GM21528 (cell line): ENCODE results near the gene CDC42BPA.
"Not testable (repeated sequence)": the region's sequence is repeated elsewhere in the genome, so short reads cannot be mapped to it uniquely, and the experiment has no call there.

Source experiments
- ATAC-seq: cut with Tn5 transposase; IDR thresholded peaks from one replicate; pipeline ENCODE4 v1.9.1; 2021; ENCODE audit warnings: mild to moderate bottlenecking, moderate library complexity; ENCODE audit not compliant: unreplicated experiment, low FRiP score

CDC42BPA gene

DNA sequence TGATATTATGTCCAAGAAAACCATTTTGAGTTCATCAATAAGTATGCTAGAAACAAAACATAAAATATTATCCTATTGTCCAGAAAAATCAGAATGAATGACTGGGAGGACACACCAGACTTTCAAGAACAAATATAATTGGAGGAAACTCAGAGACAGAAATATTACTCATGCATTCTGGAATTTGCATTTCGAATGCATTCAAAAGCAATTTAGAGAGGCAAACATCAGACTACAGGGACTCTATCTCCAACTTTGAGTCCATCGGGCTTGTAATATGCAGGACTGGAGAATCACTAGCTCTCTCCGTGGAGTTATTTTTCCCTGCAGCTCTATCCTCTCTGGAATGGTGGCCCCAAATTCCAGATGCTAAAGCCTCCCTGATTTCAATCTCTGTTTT is 161.8 kb downstream of the CDC42BPA start:
- ATAC-seq = no peak

DNA sequence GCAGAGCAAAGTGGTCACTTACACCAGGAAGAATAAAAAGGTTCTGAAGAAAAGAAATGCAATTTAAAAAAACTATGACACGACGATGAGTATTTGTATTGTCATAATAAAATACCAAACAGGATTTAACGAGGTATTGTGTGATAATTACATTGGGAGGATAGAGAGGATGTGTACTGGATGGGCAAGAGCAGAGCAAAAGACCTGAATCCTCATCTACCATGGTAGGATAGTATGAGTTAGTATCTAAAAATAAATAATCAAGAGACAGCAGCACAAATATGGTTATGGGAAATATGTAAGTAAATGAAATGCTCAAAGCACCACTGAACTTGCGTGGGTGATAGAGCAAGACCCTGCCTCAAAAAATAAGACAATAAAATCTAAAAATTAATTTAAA is 162.6 kb downstream of the CDC42BPA start:
- no peak for ATAC-seq

DNA sequence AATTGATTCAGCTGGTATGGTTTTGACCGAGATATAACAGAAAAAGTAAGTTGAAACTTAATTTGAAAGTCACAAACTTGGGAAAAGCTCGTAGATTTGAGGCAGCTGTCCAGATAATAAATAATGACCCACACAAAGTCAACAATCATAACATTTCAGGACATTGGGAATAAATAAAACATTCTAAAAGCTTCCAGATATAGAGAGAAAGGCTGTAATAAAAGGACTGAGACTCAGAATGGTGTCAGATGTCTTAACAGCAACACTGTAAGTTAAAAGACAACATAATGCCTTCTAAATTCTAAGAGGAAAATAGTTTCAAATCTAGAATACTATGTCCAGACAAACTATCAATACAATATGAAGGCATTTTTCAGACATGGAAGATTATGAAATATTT is 163.3 kb downstream of the CDC42BPA start:
- ATAC-seq = no peak

DNA sequence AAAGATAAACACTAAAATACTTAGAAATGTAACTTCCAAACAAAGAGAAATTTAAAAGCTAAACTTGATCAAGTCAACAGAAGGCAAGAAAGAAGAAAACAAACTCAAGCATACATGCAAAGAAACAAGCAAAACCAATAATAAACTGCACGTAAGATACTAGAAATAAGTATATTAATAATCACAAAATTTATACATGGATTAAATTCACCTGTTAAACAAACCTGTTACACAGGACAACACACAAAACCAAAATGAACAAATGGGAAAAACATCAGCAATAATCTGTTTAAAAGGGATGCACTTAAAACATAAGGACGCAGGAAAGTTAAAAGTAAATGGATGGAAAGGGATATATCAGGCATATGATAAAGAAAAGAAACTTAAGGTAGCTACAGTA is 165.8 kb downstream of the CDC42BPA start:
- ATAC-seq = no peak

DNA sequence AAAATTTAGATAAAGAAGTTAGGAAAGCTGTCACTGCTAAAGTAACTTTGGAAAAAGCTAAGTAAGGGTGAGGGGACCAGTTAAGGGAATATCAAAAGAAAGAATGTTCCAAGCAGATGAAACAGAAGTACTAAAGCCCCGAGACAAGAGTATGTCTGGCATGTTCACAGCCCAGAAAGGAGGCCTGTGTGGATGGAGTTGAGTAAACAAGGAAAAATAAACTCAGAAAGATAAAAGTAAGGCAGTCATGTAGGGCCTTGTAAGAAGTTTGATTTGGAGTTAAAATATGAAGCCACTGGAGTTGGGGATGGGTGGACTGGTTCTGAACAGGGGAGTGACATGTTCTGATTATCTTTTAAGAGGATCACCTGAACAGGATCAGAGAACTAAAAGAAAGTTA is 177.9 kb downstream of the CDC42BPA start:
- ATAC-seq = no peak

DNA sequence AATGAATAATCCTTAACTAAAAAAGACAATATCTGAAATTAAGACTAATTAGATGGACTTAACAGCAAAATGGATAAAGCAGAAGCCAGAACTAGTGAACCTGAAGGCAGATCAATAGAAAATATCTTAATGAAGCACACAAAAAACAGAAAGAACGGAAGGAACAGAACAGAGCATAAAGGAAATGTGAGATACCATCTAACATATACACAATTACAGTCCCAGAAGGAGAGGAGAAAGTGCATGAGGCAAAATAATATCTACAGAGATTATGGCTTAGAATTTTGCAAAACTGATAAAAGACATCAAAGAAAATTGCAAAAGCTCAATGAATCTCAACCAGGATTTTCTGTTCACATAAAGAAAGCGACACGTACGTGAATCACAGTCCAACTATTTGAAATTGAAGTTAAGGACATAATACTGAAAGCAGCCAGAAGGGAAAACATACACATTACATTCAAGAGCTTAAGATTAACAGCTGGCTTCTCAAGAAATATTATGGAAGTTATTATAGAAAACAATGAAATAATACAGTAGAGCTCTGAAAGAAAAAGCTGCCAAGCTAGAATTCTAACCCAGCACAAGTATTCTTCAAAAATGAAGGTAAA is 182.0 kb downstream of the CDC42BPA start:
- no peak for ATAC-seq

DNA sequence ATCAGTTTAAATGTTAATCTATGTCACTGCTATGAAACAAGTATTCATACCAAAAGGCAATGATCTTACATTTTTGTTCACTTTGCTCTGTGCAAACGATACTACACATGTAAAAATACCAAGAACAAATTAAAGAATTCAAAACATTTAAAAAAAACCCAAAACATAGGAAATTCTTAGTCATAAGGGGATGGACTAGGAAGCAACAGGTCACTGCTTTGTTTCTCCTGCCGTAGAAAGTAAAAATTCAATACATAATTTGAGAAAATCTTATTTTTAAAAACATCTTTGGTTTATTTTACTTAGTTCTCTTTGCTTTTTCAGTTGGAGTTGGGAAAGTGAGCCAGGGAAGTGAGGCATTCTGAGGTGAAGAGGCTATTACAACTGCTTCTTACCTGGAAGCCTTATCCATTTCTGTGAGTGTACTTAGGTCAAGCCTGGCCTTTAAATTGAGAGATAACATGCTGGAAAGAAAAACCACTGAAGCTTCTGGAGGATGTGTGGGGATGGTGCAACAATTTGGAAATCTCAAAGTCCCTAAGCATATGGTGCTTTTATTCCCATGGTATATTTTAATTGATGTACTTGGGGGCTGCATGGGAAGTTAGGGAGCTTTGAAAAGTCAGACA is 183.5 kb downstream of the CDC42BPA start:
- no peak for ATAC-seq

DNA sequence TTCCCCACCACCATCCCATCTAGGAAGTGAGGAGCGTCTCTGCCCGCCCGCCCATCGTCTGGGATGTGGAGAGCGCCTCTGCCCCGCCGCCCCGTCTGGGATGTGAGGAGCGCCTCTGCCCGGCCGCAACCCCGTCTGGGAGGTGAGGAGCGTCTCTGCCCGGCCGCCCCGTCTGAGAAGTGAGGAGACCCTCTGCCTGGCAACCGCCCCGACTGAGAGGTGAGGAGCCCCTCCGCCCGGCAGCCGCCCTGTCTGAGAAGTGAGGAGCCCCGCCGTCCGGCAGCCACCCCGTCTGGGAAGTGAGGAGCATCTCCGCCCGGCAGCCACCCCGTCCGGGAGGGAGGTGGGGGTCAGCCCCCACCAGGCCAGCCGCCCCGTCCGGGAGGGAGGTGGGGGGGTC is 185.6 kb downstream of the CDC42BPA start:
- ATAC-seq = not testable (repeated sequence)

DNA sequence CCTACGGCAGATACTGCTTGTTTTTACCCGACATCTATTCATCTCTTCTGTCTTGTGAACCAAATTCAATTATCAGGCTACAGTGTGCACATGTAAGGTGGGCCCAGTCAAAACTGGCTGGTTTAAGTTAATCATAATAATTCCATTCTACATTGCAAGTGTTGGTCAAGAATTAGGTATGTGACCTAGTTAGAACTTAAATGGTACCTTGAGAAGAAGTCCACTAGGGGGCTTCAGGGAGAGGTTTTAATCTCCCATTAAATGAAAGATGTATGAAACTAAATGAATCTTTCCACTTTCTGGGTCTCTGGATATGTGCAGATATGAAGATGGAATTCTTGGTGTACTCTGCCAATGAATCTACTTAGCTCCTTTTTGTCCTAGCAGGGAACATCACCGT is 187.1 kb downstream of the CDC42BPA start:
- ATAC-seq = no peak

DNA sequence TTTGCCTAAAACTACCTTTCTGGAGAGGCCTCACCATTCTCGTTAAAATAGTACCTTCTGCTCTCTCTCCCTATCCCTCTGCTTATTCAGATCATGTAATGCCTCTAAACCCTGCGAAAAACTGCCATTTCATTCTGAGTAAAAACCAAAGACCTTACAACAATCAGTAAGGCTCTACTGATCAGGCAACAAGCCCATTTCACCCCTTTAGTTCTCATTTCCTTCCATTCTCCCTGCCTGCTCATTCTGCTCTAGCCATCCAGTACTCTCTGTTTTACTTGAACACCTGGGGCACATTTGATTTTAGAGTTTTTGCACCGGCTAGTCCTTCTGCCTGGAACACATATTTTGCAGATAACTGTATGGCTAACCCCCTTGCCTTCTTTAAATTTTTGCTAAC is 190.4 kb downstream of the CDC42BPA start:
- no peak for ATAC-seq

DNA sequence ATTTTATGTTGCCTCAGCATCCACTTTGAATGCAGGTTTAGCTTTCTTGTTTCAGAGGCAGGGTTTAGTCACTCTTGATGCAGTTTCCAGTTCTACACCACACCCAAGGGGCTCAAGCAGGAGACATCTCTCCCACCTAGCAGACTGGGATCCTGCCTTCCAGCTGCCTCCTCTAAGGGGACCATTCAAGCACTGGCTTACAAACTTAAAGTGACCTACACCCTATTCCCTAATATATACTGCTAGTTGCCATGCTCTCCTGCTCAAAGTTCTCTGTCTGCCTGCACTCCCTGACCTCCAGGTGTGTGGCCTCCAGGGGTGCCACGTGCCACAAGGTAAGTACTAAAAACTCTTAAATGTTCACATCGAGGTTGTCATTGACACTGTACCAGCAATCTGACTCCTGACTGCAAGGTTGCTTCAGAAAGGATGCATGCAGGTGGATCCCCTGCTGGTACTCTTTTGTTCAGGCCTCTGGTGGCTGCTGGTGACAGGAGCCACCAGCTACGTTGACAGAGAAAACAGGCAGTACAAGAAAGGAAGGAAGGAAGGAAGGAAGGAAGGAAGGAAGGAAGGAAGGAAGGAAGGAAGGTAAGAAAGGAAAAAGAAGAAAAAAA is 192.3 kb downstream of the CDC42BPA start:
- ATAC-seq = no peak

DNA sequence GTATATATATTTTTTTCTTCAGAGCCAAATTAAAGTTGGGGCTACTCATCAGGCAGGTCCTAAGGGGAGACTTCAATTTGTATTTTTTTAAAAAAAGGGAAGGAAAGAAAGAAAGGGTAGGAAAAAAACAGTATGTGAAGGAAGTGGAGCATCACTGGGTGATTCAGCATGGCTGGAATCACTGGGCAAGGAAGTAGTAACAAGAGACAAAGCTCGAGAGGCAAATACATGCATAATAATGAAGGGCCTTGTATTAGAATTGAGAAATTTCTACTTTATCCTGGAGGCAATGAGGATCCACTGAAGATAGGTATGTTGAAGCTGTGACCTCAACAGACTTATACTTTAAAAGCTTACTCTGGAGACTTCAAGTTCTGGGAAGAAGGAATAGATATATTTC is 193.8 kb downstream of the CDC42BPA start:
- ATAC-seq = no peak

DNA sequence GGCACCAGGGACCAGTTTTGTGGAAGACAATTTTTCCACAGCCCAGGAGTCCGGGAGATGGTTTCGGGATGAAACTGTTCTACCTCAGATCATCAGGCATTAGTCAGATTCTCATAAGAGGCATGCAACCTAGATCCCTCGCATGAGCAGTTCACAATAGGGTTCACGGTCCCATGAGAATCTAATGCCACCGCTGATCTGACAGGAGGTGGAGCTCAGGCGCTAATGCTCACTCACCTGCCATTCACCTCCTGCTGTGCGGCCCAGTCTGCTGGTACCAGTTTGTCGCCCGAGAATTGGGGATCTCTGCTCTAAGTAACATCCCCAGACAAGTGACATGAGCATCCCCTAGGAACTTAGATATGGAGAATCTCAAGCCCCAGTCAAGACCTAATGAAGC is 197.5 kb downstream of the CDC42BPA start:
- ATAC-seq = no peak

DNA sequence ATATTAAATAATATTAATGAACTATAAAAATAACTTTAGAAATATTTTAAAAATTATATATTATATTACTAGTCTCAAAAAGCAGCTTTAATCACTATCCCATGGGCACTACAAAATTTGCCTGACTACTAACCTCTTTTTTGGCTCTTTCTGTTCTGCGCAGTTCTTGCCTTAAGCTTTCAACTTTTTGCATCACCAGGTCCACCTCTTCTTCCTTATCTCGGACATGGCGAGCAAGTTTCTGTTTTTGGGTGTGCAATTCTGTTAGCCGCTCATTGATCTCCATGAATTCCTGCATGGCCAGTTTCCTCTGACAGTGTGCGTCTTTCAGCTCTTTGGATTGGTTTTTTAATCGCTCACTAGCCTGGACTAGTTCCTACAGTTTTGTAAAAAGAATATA is 205.8 kb downstream of the CDC42BPA start:
- no peak for ATAC-seq

DNA sequence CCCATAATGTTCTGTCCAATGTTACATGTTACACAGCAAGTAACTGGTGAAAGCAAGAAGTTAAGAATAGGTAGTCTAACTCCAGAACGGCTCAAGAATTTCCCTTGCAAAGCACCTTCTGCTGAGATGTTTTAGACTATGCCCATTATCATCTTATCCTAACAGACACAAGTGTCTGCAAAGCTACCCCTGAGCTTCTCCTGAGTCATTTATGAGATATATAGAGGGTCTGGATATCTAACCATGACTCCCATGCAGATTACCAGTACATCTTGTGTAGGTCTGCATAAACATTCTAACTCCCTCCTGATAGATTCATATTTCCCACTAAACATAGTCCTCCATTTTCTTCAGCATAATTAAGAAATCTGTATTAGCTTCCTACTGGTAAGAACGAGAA is 206.5 kb downstream of the CDC42BPA start:
- no peak for ATAC-seq

DNA sequence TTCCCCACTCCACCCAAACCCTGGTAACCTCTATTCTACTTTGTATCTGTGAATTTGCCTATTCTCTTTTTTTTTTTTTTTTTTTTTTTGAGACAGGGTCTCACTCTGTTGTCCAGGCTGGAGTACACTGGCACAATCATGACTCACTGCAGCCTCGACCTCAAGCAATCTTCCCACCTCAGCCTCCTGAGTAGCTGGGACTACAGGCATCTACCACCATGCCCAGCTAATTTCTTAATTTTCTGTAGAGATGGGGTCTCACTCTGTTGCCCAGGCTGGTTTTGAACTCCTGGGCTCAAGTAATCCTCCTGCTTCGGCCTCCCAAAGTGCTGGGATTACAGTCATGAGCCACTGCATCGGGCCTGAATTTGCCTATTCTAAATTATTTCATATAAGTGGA is 213.0 kb downstream of the CDC42BPA start:
- not testable (repeated sequence) for ATAC-seq

DNA sequence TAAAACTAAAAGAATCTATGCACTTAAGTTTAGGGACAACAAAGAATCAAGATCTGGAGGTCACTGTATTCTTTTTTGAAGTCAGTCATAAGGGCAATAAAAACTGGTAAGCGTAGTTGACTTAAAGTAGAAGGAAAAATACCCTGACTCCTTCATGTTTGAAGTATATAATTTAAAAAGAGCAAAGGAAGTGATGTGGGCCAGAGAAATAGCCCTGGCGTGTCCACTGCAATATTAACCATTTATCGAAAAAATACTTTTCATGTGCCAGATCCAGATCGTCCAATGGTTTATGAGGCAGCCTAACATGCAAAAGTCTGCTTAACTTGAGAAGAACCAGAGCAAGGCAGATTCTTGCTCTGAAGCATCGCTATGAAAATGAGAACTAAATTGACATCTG is 216.2 kb downstream of the CDC42BPA start:
- no peak for ATAC-seq

DNA sequence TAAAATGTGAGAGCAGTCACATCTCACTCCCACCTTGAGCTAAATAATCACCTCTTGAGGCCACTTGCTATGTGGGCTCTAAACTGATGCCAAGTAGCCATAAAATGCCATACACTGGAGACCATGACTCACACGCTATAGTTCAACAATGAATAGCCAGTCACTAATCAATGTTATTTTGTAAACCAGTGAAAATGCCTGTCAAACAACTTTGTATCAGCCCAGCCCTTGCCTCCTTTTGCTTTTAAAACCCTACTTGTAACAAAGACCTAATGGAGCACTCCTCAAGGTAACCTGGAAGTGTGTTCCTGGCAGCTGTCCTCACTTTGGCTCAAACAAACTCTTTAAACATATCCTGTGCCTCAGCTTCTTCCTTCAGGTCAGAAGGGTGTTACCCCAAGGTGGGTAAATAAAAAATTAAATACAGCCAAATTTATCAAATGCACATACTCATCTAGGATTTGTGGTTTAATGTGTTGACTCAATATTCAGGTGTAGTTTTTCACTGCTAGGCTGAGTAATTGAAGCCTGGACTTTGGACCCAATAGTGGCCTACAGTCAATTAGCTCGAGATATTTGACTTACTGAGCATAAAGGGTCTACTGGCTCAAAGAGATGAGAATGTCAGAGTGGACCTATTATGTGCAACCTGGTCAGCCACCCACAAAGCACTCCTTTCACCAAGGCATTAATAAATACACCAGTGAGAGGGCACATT is 223.9 kb downstream of the CDC42BPA start:
- no peak for ATAC-seq

DNA sequence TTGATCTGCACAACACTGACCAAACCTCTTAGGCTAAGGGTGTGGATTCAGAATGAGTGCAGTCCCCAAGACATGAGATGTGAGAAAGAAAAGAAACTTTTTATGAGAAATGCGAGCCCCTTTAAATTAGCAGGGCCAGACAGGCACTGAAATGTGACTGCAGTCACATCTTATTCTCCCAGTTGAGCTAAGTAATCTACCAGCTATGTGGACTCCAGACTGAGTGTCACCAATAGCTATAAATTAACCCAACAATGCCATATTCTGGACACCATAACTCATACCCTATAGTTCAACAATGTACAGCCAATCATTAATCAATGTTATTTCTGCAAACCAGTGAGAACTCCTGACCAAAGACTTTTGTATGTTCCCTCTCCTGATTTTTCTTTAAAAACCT is 225.0 kb downstream of the CDC42BPA start:
- ATAC-seq = no peak

DNA sequence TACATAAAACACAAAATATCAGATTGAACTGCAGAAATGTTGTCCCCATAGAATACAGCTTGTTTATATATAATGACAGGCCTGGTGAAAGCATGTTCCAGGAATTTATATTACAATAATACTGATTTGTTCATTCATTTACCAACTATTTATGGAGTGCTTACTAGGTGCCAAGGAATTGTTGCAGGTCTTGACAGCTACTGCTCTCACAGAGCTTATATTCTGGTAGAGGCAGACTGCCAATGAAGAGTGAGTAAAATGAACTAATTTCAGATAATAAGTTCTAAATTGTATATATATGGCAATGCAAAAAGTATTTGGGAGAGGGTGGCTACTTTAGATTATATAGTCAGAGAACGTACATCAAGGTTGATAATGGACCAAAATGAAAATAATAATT is 226.2 kb downstream of the CDC42BPA start:
- ATAC-seq = no peak

DNA sequence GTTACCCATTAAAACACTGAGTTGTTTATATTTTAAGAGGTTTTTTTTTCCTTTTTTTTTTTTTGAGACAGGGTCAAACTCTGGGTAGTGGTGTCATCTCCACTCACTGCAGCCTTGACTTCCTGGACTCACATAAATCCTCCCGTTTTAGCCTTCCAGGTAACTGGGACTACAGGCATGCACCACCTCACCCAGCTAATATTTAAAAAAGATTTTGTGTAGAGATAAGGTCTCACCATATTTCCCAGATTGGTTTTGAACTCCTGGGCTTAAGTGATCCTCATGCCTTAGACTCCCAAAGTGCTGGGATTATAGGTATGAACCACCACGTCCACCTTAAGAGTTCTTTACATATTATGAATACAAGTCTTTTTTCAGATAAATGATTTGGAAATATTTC is 231.7 kb downstream of the CDC42BPA start:
- no peak for ATAC-seq
